ENCODE measurements around the gene EVX2.

EVX2 gene

DNA sequence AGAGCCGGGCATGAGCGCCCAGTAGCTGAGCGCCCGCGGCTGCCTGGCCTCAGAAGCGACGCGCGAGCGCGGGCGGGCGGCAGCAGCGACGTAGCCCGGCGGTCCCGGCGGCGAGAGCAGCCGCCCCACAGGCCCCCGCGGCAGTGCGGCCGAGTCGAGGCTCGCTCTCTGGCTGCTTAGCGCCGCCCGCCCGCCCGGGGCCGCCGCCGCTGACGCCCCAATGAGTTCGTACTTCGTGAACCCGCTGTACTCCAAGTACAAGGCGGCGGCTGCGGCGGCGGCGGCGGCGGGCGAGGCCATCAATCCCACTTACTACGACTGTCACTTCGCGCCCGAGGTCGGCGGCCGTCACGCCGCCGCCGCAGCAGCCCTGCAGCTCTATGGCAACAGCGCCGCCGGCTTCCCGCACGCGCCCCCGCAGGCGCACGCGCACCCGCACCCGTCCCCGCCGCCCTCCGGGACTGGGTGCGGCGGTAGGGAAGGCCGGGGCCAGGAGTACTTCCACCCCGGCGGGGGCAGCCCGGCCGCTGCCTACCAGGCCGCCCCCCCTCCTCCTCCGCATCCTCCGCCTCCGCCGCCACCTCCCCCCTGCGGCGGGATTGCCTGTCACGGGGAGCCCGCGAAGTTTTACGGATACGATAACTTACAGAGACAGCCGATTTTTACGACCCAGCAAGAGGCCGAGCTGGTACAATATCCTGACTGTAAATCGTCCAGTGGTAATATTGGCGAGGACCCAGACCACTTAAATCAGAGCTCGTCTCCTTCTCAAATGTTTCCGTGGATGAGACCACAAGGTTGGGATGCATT is 46.6 kb upstream of the EVX2 start (continued):
- TF ChIP-seq ZFP3 (tag by site-specific recombination; IDR thresholded peaks at IDR 0.05; ENCODE audit: low read depth) (no peak), ZNF529 (tag by site-specific recombination; IDR thresholded peaks at IDR 0.05; ENCODE audit: insufficient replicate concordance) (no peak), ZNF324 (tag by site-specific recombination; IDR thresholded peaks at IDR 0.05) (peak; percentile 18; the same call in 1 of the 2 replicates), ZNF777 (tag by site-specific recombination; IDR thresholded peaks at IDR 0.05; ENCODE audit: borderline replicate concordance) (no peak), ZNF366 (tag by site-specific recombination; conservative IDR thresholded peaks at IDR 0.05) (peak; percentile 32; the same call in 1 of the 2 replicates), ZNF112 (tag by site-specific recombination; IDR thresholded peaks at IDR 0.05) (no peak), GLIS1 (tag by site-specific recombination; IDR thresholded peaks at IDR 0.05) (peak; percentile 91), ZNF707 (tag by site-specific recombination; IDR thresholded peaks at IDR 0.05) (no peak), ZNF76 (tag by site-specific recombination; IDR thresholded peaks at IDR 0.05; ENCODE audit: borderline replicate concordance, low read depth) (peak; percentile 36; the same call in 1 of the 2 replicates), ZNF350 (tag by site-specific recombination; IDR thresholded peaks at IDR 0.05) (no peak), ZFP37 (tag by site-specific recombination; IDR thresholded peaks at IDR 0.05) (no peak), ZNF211 (tag by site-specific recombination; IDR thresholded peaks at IDR 0.05; ENCODE audit: low read depth) (no peak), ZNF664 (tag by site-specific recombination; IDR thresholded peaks at IDR 0.05) (no peak), ZNF404 (tag by site-specific recombination; IDR thresholded peaks at IDR 0.05) (no peak), KLF9 (tag by site-specific recombination; IDR thresholded peaks at IDR 0.05; ENCODE audit: low read depth) (peak; percentile 47), SP7 (tag by site-specific recombination; IDR thresholded peaks at IDR 0.05) (peak; percentile 49), ZNF394 (tag by site-specific recombination; IDR thresholded peaks at IDR 0.05; ENCODE audit: borderline replicate concordance) (no peak), PRDM1 (tag by site-specific recombination; IDR thresholded peaks at IDR 0.05) (no peak), ZNF223 (tag by site-specific recombination; IDR thresholded peaks at IDR 0.05) (no peak), TCF7L2 (IDR thresholded peaks at IDR 0.05; ENCODE audit: borderline replicate concordance, low read depth, low read length) (0 out of 2 replicates have a peak, but pooled peaks have one; percentile 31), ZNF501 (tag by site-specific recombination; IDR thresholded peaks at IDR 0.05) (0 out of 2 replicates have a peak, but pooled peaks have one; percentile 51), ZNF202 (tag by site-specific recombination; IDR thresholded peaks at IDR 0.05; ENCODE audit: borderline replicate concordance) (no peak), SP3 (tag by site-specific recombination; IDR thresholded peaks at IDR 0.05) (peak; percentile 37; the same call in 1 of the 2 replicates), IKZF3 (tag by site-specific recombination; IDR thresholded peaks at IDR 0.05) (peak; percentile 77), ZFHX2 (tag by site-specific recombination; conservative IDR thresholded peaks at IDR 0.05) (peak; percentile 96), ZNF514 (tag by site-specific recombination; IDR thresholded peaks at IDR 0.05) (no peak)
- TF ChIP-seq, protein P1, sequence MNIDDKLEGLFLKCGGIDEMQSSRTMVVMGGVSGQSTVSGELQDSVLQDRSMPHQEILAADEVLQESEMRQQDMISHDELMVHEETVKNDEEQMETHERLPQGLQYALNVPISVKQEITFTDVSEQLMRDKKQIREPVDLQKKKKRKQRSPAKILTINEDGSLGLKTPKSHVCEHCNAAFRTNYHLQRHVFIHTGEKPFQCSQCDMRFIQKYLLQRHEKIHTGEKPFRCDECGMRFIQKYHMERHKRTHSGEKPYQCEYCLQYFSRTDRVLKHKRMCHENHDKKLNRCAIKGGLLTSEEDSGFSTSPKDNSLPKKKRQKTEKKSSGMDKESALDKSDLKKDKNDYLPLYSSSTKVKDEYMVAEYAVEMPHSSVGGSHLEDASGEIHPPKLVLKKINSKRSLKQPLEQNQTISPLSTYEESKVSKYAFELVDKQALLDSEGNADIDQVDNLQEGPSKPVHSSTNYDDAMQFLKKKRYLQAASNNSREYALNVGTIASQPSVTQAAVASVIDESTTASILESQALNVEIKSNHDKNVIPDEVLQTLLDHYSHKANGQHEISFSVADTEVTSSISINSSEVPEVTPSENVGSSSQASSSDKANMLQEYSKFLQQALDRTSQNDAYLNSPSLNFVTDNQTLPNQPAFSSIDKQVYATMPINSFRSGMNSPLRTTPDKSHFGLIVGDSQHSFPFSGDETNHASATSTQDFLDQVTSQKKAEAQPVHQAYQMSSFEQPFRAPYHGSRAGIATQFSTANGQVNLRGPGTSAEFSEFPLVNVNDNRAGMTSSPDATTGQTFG (tag by site-specific recombination; IDR thresholded peaks at IDR 0.05; ENCODE audit: borderline replicate concordance), result no peak
- TF ChIP-seq, protein P2, sequence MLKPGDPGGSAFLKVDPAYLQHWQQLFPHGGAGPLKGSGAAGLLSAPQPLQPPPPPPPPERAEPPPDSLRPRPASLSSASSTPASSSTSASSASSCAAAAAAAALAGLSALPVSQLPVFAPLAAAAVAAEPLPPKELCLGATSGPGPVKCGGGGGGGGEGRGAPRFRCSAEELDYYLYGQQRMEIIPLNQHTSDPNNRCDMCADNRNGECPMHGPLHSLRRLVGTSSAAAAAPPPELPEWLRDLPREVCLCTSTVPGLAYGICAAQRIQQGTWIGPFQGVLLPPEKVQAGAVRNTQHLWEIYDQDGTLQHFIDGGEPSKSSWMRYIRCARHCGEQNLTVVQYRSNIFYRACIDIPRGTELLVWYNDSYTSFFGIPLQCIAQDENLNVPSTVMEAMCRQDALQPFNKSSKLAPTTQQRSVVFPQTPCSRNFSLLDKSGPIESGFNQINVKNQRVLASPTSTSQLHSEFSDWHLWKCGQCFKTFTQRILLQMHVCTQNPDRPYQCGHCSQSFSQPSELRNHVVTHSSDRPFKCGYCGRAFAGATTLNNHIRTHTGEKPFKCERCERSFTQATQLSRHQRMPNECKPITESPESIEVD (tag by site-specific recombination; IDR thresholded peaks at IDR 0.05), result peak; percentile 87
- TF ChIP-seq, protein P3, sequence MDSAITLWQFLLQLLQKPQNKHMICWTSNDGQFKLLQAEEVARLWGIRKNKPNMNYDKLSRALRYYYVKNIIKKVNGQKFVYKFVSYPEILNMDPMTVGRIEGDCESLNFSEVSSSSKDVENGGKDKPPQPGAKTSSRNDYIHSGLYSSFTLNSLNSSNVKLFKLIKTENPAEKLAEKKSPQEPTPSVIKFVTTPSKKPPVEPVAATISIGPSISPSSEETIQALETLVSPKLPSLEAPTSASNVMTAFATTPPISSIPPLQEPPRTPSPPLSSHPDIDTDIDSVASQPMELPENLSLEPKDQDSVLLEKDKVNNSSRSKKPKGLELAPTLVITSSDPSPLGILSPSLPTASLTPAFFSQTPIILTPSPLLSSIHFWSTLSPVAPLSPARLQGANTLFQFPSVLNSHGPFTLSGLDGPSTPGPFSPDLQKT (IDR thresholded peaks at IDR 0.05; ENCODE audit: borderline replicate concordance, low read depth, low read length), result no peak
- TF ChIP-seq, protein P4, sequence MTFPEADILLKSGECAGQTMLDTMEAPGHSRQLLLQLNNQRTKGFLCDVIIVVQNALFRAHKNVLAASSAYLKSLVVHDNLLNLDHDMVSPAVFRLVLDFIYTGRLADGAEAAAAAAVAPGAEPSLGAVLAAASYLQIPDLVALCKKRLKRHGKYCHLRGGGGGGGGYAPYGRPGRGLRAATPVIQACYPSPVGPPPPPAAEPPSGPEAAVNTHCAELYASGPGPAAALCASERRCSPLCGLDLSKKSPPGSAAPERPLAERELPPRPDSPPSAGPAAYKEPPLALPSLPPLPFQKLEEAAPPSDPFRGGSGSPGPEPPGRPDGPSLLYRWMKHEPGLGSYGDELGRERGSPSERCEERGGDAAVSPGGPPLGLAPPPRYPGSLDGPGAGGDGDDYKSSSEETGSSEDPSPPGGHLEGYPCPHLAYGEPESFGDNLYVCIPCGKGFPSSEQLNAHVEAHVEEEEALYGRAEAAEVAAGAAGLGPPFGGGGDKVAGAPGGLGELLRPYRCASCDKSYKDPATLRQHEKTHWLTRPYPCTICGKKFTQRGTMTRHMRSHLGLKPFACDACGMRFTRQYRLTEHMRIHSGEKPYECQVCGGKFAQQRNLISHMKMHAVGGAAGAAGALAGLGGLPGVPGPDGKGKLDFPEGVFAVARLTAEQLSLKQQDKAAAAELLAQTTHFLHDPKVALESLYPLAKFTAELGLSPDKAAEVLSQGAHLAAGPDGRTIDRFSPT (tag by site-specific recombination; IDR thresholded peaks at IDR 0.05), result 0 out of 2 replicates have a peak, but pooled peaks have one; percentile 59
- TF ChIP-seq, protein P5, sequence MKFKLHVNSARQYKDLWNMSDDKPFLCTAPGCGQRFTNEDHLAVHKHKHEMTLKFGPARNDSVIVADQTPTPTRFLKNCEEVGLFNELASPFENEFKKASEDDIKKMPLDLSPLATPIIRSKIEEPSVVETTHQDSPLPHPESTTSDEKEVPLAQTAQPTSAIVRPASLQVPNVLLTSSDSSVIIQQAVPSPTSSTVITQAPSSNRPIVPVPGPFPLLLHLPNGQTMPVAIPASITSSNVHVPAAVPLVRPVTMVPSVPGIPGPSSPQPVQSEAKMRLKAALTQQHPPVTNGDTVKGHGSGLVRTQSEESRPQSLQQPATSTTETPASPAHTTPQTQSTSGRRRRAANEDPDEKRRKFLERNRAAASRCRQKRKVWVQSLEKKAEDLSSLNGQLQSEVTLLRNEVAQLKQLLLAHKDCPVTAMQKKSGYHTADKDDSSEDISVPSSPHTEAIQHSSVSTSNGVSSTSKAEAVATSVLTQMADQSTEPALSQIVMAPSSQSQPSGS (tag by site-specific recombination; IDR thresholded peaks at IDR 0.05; ENCODE audit: low read depth), result no peak
